ENCODE data around the gene SLC1A1.

SLC1A1 gene

DNA sequence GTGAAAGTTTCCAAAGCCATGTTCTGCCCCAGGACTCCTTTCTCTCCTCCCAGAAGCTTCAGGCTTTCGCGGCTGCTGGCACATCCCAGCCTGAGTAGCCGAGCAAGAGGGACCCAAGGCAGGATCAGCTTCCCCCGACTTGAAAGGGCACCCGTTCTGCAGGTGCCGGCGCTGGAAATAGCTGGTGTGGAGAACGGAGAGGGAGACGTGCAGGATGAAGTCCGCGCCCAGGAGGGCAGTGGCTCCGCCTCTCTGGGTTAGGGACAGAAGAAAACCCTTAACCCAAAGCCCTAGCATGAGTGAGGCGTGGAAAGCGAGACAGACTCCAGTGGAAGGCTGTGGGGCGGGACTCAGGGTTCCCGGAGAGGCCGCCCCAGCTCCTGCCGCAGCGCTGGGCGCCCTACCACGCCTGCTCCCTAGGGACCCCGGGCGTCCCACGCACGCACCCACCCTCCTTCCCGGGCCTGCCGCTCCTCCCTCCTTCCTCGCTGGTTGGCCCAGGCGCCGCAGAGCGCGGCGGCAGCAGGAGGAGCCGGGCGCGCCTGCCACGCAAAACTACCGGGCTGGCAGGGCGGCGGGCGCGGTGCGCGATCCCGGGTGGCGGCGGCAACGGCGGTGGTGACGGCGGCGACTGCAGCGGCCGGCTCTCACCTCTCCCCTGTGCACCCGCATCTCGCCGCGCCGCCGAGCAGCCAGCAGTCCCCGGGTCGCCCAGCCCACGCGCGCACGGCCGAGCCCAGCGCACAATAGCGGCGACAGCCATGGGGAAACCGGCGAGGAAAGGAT, at the start of gene SLC1A1:
SLC1A1 (plus strand) TSS at position 550 of the 786 bp plus-strand sequence; CDS start at position 762, 212 bp downstream.
- peak; percentile 4 for DNase-seq

DNA sequence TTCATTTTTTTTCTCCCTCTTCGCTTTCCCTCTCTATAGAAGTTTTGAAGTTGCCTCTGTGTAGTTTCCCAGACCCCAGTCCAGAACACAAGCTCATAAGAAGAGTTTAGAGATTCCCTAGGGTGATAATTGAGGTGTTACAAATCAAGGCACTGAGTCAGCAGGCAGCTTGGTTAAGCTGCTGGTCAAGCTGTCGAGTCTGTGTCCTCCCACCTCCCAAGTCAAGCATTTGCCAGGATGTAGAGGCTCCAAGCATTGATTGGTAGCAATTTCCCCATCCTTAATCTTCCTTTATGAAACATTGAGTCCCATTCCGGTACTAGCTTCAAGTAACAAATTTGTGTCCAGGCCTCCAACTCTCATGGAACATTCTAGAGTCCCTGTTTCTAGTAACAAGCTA, 47.5 kb upstream of the SLC1A1 start:
- no peak for DNase-seq

DNA sequence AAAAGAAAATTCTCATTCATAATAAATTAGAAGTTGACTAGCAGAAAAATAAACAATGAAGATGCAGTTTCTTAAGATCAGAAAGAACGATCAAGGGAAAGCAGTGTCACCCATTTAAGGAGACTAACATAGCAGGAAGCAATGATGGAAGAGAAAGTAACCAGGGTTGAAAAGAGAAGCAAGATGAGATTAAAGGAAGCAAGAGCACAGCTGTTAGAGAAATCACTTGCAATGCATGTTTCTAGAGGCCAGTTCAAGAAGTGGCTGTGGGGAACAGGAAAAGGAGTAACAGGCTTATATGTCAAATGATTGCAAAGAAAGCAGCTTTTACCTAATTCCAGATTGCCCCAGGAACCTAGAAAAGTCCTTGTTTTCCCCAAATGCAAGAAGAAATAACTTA, 46.8 kb upstream of the SLC1A1 start:
- no peak for DNase-seq

GRCh38 chr9:4461437-4461836, 28.8 kb upstream of the SLC1A1 start:
- no peak for DNase-seq

DNA sequence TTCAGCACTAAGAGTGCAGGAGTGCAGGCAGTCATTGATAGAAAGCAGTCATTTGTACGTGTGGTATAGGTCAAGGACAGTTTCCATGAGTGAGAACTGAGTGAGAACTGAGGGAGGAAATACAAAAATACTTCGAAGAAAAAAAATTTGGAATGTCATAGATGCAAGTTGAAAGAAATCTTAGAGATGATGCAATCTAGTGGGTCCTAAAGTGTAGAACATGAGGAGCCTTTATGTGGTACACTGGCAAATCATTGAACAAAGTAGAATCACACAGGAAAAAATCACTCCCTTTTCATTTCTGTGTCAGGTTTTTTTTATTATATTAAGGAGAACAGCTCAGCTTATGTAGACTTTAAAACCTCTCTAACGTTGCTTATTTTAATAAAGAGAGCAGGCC, 26.4 kb upstream of the SLC1A1 start:
- no peak for DNase-seq

DNA sequence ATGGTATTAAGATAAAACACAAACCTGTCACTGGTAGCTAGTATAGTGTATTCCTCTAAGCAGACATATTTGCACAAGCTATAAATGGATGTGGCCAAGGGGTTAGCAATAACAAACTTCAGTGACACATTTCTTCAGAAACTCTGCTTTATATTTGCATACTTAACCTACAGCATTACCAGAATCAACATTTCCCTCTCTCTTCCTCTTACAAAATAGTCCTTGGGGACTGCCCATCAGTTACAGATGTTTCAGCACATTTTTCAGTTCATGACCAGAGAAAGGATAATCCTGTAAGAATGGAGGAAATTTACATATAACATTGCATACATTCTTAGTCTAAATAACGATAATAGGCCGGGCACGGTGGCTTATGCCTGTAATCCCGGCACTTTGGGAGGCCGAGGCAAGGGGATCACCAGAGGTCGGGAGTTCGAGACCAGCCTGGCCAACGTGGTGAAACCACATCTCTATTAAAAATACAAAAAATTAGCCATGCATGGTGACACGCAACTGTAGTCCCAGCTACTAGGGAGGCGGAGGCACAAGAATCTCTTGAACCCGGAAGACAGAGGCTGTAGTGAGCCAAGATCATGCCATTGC, 25.3 kb upstream of the SLC1A1 start:
- DNase-seq: no peak

DNA sequence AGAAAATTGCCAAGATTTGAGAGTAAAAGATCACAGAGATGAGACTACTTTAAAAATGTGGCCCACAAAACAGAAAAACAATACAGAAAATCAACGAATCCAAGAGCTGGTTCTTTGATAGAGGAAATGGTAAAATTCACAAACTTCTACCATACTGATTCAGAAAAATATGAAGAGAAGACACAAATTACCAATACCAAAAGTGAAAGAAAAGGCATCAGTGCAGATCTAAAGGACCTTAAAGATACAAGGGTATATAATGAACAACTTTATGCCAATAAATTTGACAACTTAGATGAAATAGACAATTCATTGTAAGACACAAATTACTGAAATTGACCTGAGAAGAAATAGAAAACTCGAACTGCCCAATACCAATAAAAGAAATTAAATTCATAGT, 24.4 kb upstream of the SLC1A1 start:
- no peak for DNase-seq

DNA sequence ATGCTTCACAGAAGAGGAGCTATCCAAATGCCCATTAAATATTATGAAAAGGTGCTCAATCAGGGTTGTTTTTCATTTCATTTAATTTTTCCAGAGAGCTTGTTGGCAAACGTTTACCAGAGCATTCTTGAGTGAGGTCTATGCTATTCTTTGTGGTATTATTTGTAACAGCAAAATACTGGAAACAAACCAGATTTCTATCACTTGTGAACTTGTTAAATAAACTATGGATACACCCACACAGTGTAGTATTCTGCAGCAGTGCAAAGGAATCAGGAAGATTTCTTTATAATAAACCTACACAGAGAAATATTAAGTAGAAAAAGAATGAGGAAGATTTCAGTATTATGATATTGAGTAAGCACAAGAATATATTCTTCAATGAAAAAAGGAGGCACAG, 15.0 kb upstream of the SLC1A1 start:
- DNase-seq: no peak

GRCh38 chr9:4486176-4486575, 4.1 kb upstream of the SLC1A1 start:
- no peak for DNase-seq

GRCh38 chr9:4489562-4489918, 728 bp upstream of the SLC1A1 start:
- DNase-seq: no peak

- DNase-seq: no peak
Measured at GRCh38 chr9:4490705-4491625, 697 bp downstream of the SLC1A1 start.

DNA sequence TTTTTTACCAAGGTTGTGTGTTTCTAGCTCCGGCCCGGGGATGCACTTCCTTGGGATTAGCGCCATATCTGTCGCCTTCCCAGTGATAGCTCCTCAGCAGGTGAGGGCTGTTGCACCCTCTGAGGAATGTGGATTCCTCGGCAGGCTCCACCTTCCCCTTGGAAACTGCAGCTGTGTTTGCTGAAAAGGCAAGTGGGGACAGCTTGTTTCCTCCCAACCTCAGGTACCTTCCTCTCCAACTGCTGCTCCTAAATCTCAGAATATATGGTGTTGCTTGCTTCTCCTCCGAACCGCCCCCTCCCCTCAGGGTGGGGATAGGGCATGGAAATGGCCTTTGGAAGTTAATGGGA, 1.3 kb downstream of the SLC1A1 start:
- no peak for DNase-seq

GRCh38 chr9:4494332-4494731, 4.1 kb downstream of the SLC1A1 start:
- DNase-seq: no peak

DNA sequence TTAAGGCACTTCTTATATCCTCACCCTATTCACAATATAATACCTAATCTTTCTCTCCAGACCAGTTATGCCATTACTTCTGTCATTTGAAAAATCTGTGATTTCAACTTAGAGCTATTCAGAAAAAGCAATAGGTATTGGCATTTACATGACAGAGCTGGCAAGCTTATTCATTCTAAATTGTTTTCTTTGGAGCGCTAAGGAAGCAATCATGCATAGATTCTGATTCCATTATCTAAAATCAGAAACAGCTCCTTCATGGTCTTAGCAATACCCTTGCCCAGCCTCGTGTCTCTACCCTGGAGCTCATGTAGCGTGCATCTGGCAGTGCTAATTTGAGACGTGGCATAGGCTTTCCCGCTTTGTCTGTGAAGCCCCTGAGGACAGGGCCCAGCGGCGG, 4.5 kb downstream of the SLC1A1 start:
- DNase-seq: no peak

DNA sequence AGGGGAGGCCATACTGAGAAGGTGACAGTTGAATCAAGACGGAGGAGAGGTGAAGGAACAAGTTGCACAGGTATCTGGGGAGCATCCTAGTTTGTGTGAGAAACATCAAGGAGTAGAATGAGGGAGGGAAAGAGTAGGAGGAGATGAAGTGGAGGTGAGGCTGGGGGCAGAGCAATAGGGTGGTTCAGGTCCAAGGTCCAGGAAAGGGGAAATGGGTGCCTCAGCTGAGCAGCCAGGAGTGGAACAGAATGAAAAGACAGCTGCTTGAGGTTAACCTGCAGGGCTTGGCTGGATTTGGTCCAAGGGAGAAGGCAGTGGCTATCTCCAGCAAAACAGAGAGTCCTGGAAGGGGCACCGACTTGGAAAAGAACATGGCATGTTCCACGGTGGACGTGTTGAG, 5.3 kb downstream of the SLC1A1 start:
- no peak for DNase-seq

GRCh38 chr9:4496497-4496896, 6.2 kb downstream of the SLC1A1 start:
- no peak for DNase-seq

GRCh38 chr9:4497395-4497794, 7.1 kb downstream of the SLC1A1 start:
- DNase-seq: no peak

- DNase-seq: no peak
Measured at GRCh38 chr9:4497855-4498254, 7.6 kb downstream of the SLC1A1 start.

DNA sequence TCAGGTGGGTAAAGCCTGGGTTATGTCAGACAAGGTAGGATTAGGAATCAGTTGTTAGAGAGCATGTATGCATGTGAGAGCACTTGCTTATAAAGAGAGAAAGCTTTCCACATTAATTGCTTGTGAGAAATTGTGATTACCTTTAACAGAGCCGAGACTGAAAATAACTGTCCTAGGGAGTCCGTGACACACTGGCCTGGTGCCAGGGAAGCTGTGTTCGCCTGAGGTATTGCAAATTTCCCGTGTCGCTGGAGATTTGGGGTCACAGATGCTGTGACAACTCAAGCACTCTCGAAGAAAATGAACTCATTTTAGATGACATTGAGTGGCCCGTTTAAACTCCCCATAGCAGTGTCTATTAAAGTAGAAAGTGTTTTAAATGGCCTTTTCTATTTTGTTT, 9.6 kb downstream of the SLC1A1 start:
- DNase-seq: no peak

DNA sequence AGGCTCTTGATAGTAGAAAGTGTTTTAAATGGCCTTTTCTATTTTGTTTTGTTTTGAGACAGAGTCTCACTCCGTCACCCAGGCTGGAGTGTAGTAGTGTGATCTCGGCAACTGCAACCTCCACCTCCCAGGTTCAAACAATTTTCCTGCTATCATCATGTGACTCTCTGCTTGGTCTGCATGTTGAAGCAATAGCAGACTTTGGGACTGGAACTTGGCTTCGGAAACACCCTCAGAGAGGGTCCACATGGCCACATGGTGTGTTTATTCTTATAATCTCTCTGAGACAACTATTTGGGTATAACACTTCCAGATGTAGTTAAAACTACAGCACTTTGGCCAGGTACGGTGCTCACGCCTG, 10.9 kb downstream of the SLC1A1 start:
- no peak for DNase-seq

DNA sequence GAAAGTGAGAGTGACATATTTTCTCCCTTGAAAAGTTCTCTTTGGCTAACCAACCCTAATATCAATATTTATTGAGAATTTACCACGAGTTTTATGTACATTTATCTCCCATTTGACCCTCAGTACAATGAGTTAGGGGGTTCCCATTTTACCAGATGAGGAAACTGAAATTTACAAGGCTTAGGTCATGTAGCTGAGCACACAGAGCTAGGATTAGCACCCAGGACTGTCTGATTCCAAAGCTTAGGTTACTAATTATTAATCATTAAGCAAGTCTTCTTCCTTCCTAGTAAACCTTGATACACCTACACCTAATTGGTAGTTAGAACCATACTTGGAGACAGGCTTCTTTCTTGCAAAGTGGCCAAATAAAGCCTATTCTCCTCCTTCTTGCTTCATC, 12.2 kb downstream of the SLC1A1 start:
- no peak for DNase-seq

- no peak for DNase-seq
Measured at GRCh38 chr9:4503103-4503502, 12.8 kb downstream of the SLC1A1 start.

DNA sequence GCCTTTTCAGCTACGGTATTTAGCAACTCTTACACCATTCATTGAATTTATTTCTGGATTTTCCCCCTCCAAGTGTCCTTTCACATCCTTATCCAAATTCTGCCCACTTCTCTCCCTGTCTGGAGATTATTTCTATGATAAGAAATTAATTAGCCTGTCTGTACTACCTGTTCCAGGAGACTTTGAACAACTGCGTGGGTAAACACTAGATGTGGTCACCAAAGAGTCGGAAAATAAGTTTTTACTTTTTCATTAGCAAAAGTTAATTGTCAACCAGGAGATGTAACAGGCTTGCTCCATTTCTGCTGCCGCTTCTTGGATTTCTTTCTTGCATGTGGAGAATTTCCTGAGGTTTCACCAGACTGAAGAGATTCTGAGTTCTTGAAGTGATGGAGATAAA, 14.0 kb downstream of the SLC1A1 start:
- no peak for DNase-seq

DNA sequence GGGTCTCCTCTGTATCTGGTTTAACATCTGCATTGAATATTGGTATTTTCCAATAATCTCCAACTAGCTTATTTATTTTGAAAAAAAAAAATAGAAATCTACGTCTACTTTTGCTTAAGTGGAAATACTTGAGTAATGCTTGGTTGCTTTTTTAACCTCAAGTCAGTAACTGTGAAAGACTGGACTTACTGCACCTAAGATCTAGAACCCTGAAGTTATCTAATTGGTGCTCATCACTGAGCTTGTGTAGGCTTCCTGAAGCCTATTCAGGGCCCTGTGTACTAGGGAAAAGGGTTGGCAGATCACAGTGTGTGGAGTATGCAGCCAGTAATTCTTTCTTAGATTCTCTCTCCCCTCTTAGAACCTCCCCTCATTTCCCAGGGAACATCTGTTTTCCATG, 16.2 kb downstream of the SLC1A1 start:
- DNase-seq: no peak

Measured in NCI-H2107 (cell line).